ENCODE data around the gene CCDC187. TPM values are rescaled to one million over a fixed set of nuclear protein-coding genes. Genes with fewer than 3 reads are reported as not detected.

Gene CCDC187
- total and polyA plus RNA-seq, 2 of the 8 experiments (the other 6 are each of a cell fraction or from before 2014, with no cell fraction given), result 0.02 TPM; not detected in 1

DNA sequence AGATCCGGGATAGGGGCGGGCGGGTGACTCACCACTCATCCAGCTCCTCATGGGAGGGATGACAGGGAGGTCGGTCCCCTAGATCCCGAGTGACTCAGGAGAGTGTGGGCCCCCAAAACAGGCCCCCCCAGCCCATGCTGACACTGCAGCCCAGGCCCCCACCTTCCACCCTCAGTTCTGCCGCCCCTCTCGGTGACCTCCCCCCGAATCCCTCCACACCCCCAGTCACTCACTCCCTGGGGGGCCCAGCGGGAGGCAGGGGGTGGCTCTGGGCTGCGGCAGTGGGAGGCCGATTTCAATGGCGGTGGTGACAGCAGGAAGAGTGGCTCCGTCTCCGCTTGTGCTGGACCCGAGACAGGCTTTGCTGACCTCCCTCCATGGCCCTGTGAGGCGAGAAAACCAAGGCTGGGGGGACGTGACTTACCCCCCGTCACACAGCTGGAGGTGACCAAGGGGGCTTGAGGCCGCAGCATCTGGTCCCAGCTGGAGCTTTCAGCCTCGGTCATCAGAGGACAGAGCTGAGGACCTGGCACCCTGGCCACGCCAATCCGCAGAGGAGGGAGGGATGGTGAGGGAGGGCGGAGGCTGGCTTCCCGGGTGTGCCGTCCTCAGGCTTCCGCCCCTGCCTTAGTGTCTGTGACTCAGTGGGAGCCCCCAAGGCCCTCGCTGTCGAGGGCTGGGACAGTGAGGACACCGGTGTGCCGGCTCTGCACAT lies 32.4 kb upstream of the CCDC187 start:
- H3K27me3 ChIP-seq (replicated peaks in 1 of 4; ENCODE audit: control insufficient read depth in 3 of 4, extremely low read depth in 1 of 4, insufficient read depth in 3 of 4, low read length in 3 of 4), result no peaks in the 10 kb centered on the region
- no peaks in the 10 kb centered on the region for H3K9me3 ChIP-seq (ENCODE audit: insufficient read depth in 2 of 2, low read depth in 1 of 2, low read length in 1 of 2)
- H4K5ac ChIP-seq (ENCODE audit: insufficient read length, low read depth, low read length), result no peak overlapping the region
- no peak overlapping the region; the same call in 1 of the 2 replicates for H4K8ac ChIP-seq (ENCODE audit: extremely low read depth, insufficient read depth, low read length)
- H3K23me2 ChIP-seq (ENCODE audit: low read depth, low read length), result no peaks in the 10 kb centered on the region
- H2BK15ac ChIP-seq (ENCODE audit: low read length), result no peak overlapping the region
- H4K20me1 ChIP-seq (replicated peaks in 1 of 2; ENCODE audit: control insufficient read depth in 1 of 2, insufficient read depth in 2 of 2, low read length in 2 of 2), result peaks cover 0 to 5% of the 10 kb centered on the region in 2 experiments
- no peak overlapping the region for H2BK20ac ChIP-seq (ENCODE audit: low read length)
- no peak overlapping the region for H3K27ac ChIP-seq (ENCODE audit: low read depth, low read length)
- no peak overlapping the region for H3K56ac ChIP-seq (replicated peaks; ENCODE audit: insufficient read length, low read depth, low read length)
- no peaks in the 10 kb centered on the region for H3K79me2 ChIP-seq (ENCODE audit: control insufficient read depth in 1 of 2, insufficient read depth in 2 of 2, low read length in 2 of 2)
- 0 out of 2 replicates have a peak, but pooled peaks cover 2% of the 10 kb centered on the region for H3K79me1 ChIP-seq (ENCODE audit: low read depth, low read length)
- 0 out of 7 replicates have a peak, but pooled peaks cover 0 to 6% (median 0%) of the 10 kb centered on the region in 4 experiments for H3K4me1 ChIP-seq (replicated peaks in 1 of 4; ENCODE audit: control insufficient read depth in 3 of 4, insufficient read depth in 4 of 4, low read length in 3 of 4)
- no peak overlapping the region for H3K18ac ChIP-seq (ENCODE audit: extremely low read depth, low read length)
- no peak overlapping the region for H2AK5ac ChIP-seq (ENCODE audit: low read depth, low read length)
- ChIA-PET POLR2A (ENCODE audit: partially characterized antibody) (interaction anchor here (1.2 to 1.4 kb wide), 2 partner anchors 10 to 18 kb away, joined by 3 to 4 read pairs; no protein-coding TSS in a partner anchor), CTCF (ENCODE audit: partially characterized antibody) (interaction anchor here (1.0 to 3.7 kb wide), 6 partner anchors 13 to 57 kb away, joined by 3 to 20 read pairs (median 8); partner anchors contain the start of gene DNLZ)
- H2AFZ ChIP-seq (ENCODE audit: low read length), result no peak overlapping the region
- no peak overlapping the region for H3K23ac ChIP-seq (ENCODE audit: insufficient read length)
- WGBS, 2 experiments (ENCODE audit: extremely low coverage in 1 of 2, insufficient coverage in 1 of 2, insufficient read length in 1 of 2, insufficient replicate concordance in 2 of 2, low coverage in 1 of 2, low lambda C conversion rate in 2 of 2, missing lambda C conversion rate in 1 of 2), result 92% methylated on average over 22 of the region's 30 CpGs; no CpG with 5 or more reads in 1 of the 2 experiments
- no peak overlapping the region for H4K91ac ChIP-seq (replicated peaks; ENCODE audit: insufficient read length, low read length)
- H2BK12ac ChIP-seq (ENCODE audit: low read depth, low read length), result no peak overlapping the region
- no peak overlapping the region for H3K4me3 ChIP-seq (ENCODE audit: extremely low read depth in 1 of 4, insufficient read depth in 2 of 4, low read depth in 3 of 4, low read length in 4 of 4)
- no peak overlapping the region for H3K14ac ChIP-seq (ENCODE audit: insufficient read length)
- H3K4me2 ChIP-seq (ENCODE audit: insufficient read depth in 1 of 2, low read depth in 2 of 2, low read length in 2 of 2), result no peak overlapping the region
- DNase-seq (ENCODE audit: low read depth in 1 of 2, low spot score in 2 of 2), result no peak
- FAIRE-seq, result no peak
- peaks cover 0 to 4% (median 0%) of the 10 kb centered on the region in 4 experiments; a peak in 2 of 8 replicates for H3K36me3 ChIP-seq (ENCODE audit: control insufficient read depth in 2 of 4, insufficient read depth in 4 of 4, low read length in 3 of 4)
- no peak overlapping the region for H2BK120ac ChIP-seq (replicated peaks; ENCODE audit: low read depth, low read length)
- H3K4ac ChIP-seq (replicated peaks; ENCODE audit: insufficient read length, low read depth, low read length), result no peak overlapping the region
- H2BK5ac ChIP-seq (ENCODE audit: low read depth, low read length), result no peak overlapping the region
- H3K9ac ChIP-seq (replicated peaks in 1 of 4; ENCODE audit: extremely low read depth in 1 of 4, low read depth in 3 of 4, low read length in 3 of 4), result no peak overlapping the region
- TF ChIP-seq KDM4A (IDR thresholded peaks at IDR 0.05; ENCODE audit: low read depth, low read length, severe bottlenecking), result no peak
- no peak for TF ChIP-seq NRF1 (IDR thresholded peaks at IDR 0.05; ENCODE audit: low read depth, low read length)
- no peak for TF ChIP-seq SP2 (IDR thresholded peaks at IDR 0.05; ENCODE audit: low read length)
- no peak for TF ChIP-seq CHD2 (IDR thresholded peaks at IDR 0.05; ENCODE audit: low read length)
- TF ChIP-seq SUZ12 (IDR thresholded peaks at IDR 0.05; ENCODE audit: low read length), result no peak
